ENCODE measurements around the gene GPC6.

Gene GPC6

GRCh38 chr13:94139393-94139995, 912.9 kb downstream of the GPC6 start:
- in situ Hi-C loops (cut with MboI; ENCODE audit: low sequenced_read_pairs), result no loop called here

GRCh38 chr13:94140027-94140426, 913.4 kb downstream of the GPC6 start:
- in situ Hi-C loops (cut with MboI; ENCODE audit: low sequenced_read_pairs), result no loop called here

- in situ Hi-C loops (cut with MboI; ENCODE audit: low sequenced_read_pairs), result no loop called here
Measured at GRCh38 chr13:94140511-94140910, 913.9 kb downstream of the GPC6 start.

GRCh38 chr13:94143624-94144350, 917.2 kb downstream of the GPC6 start:
- in situ Hi-C loops (cut with MboI; ENCODE audit: low sequenced_read_pairs), result no loop called here

- in situ Hi-C loops (cut with MboI; ENCODE audit: low sequenced_read_pairs), result no loop called here
Measured at GRCh38 chr13:94145966-94146365, 919.4 kb downstream of the GPC6 start.

GRCh38 chr13:94153586-94153985, 927.0 kb downstream of the GPC6 start:
- in situ Hi-C loops (cut with MboI; ENCODE audit: low sequenced_read_pairs), result no loop called here

- in situ Hi-C loops (cut with MboI; ENCODE audit: low sequenced_read_pairs), result no loop called here
Measured at GRCh38 chr13:94154367-94154766, 927.8 kb downstream of the GPC6 start.

- in situ Hi-C loops (cut with MboI; ENCODE audit: low sequenced_read_pairs), result no loop called here
Measured at GRCh38 chr13:94157705-94158218, 931.2 kb downstream of the GPC6 start.

- in situ Hi-C loops (cut with MboI; ENCODE audit: low sequenced_read_pairs), result no loop called here
Measured at GRCh38 chr13:94160875-94161274, 934.3 kb downstream of the GPC6 start.

- in situ Hi-C loops (cut with MboI; ENCODE audit: low sequenced_read_pairs), result no loop called here
Measured at GRCh38 chr13:94162289-94162688, 935.7 kb downstream of the GPC6 start.

GRCh38 chr13:94163535-94163934, 936.9 kb downstream of the GPC6 start:
- in situ Hi-C loops (cut with MboI; ENCODE audit: low sequenced_read_pairs), result no loop called here

- in situ Hi-C loops (cut with MboI; ENCODE audit: low sequenced_read_pairs), result no loop called here
Measured at GRCh38 chr13:94168783-94169453, 942.3 kb downstream of the GPC6 start.

GRCh38 chr13:94169454-94170144, 943.0 kb downstream of the GPC6 start:
- in situ Hi-C loops (cut with MboI; ENCODE audit: low sequenced_read_pairs), result no loop called here

GRCh38 chr13:94170145-94170571, 943.6 kb downstream of the GPC6 start:
- in situ Hi-C loops (cut with MboI; ENCODE audit: low sequenced_read_pairs), result no loop called here

GRCh38 chr13:94172416-94172815, 945.8 kb downstream of the GPC6 start:
- in situ Hi-C loops (cut with MboI; ENCODE audit: low sequenced_read_pairs), result no loop called here

- in situ Hi-C loops (cut with MboI; ENCODE audit: low sequenced_read_pairs), result no loop called here
Measured at GRCh38 chr13:94173312-94173854, 946.8 kb downstream of the GPC6 start.

- in situ Hi-C loops (cut with MboI; ENCODE audit: low sequenced_read_pairs), result no loop called here
Measured at GRCh38 chr13:94174009-94174408, 947.4 kb downstream of the GPC6 start.

GRCh38 chr13:94175076-94175475, 948.5 kb downstream of the GPC6 start:
- in situ Hi-C loops (cut with MboI; ENCODE audit: low sequenced_read_pairs), result no loop called here

- in situ Hi-C loops (cut with MboI; ENCODE audit: low sequenced_read_pairs), result no loop called here
Measured at GRCh38 chr13:94176561-94176960, 950.0 kb downstream of the GPC6 start.

GRCh38 chr13:94177041-94177440, 950.4 kb downstream of the GPC6 start:
- in situ Hi-C loops (cut with MboI; ENCODE audit: low sequenced_read_pairs), result no loop called here

- in situ Hi-C loops (cut with MboI; ENCODE audit: low sequenced_read_pairs), result no loop called here
Measured at GRCh38 chr13:94178625-94179244, 952.1 kb downstream of the GPC6 start.

Data from HL-60/S4 treated with phorbol 12-myristate 13-acetate at 8.2 ng/mL for 4 days and 3 days (cell line).